GM21737 (cell line): ENCODE measurements around the gene CNTNAP5.

Experiments used
- ATAC-seq: cut with Tn5 transposase; IDR thresholded peaks from one replicate; pipeline ENCODE4 v1.9.1; 2021; ENCODE audit warnings: mild to moderate bottlenecking, moderate library complexity; ENCODE audit not compliant: unreplicated experiment

The CNTNAP5 gene

DNA sequence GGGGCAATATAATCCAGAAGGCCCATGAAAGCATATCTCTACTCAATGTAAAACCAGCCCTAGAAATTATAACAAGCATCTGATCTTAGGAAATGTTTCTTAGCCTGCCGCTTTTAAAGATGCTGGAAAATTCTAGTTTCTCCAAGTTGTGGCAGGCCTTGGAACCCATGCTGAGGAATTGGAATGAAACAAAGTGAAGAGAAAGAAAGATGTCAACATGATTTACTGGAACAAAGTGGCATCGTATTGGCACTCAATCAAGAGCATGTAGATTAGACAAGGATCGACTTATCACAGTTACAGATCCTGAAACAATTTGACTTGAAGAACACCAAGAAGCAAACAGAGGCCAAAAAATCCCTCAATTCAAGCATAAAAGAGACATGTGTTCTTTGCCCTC is 28.7 kb downstream of the CNTNAP5 start:
- no peak for ATAC-seq

DNA sequence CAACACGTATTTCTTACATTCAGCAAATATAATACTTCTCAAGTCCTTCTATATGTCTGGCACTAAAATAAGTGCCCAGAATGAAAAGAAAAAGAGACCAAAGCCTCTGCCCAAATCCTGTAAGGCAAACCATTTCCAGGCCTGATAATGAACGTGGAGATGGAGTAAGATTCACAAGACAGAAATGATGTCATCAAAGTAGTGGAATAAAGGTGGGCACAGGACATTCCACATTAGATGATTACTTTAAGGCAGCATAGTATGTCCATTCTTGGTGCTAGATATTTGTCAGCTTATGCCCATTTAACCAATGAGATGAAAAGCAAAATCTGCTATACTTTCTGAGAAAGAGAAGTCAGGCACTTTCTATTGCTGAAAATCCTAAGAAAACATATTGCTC is 38.5 kb downstream of the CNTNAP5 start:
- ATAC-seq: no peak

DNA sequence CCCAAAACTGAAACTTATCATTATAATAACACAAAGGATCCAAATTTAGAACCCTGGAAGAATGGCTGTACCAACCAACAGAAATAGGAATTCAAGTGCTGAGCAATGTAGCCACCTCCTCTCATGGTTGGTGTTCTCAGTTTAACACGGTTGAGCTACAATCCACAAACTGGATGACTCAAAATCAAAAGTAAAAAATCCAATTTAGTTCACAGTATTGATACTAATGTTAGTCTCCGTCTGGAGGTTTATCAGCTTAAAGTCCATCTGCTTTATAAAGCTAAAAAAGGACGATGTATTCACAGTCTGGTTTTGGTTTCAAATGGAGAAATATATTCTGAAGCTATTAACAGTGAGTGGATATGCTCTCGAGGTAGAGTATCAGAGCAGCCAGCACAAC is 40.5 kb downstream of the CNTNAP5 start:
- no peak for ATAC-seq

DNA sequence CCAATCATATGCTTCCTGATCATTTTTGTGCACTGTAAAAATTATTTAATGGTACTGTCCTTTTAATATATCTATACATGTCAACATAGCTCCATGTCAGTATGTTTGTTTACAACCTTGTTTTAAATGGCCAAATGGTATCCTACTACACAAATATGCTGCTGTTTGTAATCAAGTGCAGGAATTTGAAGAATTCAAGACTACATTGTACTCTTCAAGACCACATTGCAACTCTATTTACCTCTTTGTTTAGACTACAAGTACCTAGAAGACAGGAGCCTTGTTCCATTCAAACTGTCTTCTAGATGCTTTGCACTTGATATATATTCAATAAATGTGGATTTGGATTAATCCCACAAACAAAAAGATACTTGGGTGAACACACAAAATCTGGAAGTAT is 41.7 kb downstream of the CNTNAP5 start:
- no peak for ATAC-seq

DNA sequence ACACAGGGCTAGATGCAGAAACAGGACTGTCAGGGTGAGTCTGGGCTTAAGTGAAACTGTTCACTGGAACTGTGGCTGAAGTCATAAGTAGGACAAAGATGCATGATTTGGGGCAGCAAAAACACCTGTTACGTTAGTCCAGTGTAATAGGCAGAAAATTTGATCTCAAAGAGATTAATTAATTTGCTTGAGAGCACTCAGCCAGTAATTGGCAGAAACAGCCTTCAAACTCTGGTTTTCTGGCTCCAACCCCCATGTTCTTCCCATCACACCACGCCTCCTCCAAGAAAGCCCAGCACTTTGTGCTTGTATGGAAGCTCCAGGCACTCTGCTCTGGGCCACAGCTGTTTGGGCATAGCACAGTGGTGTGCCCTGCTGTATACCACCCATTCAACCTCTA is 54.0 kb downstream of the CNTNAP5 start:
- ATAC-seq: no peak

DNA sequence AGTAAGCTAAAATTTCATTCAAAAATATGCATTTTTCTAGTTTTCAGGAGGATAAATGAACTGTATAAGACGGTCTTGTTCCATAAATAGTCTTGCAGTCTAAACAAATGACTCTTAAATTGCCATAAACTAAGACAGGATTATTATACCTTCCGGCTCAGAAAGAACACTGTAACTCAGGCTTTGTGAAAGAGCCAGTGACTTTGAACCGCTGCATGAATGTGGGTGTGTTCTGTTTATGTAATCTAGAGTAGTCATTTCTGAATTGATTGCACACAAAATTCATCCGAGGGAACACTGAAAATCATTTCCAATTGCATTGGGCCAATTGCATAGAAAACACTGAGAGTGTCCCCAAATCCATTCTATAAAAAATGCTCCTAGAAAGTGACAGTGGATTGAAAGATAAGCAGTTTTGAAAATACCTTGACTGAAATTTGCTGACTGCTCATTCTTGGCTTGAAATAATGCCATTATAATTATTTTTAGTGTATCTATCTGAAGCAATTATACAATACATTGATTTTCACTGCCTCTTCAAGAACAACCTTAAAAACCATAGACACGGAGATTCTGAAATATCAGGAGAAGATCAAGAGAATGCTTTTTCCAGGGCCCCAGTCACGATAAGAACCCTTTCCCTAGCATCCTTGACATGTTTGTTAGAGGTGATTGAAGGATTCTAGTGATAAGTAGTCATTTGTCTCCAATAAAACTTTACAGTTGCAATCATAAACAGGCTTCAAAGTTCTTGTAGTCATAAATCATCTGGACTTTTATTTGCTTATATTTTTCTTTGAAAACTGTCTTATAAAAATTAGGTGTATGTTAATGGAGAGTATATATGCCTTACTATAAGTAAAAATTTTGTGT is 55.4 kb downstream of the CNTNAP5 start:
- ATAC-seq: no peak

DNA sequence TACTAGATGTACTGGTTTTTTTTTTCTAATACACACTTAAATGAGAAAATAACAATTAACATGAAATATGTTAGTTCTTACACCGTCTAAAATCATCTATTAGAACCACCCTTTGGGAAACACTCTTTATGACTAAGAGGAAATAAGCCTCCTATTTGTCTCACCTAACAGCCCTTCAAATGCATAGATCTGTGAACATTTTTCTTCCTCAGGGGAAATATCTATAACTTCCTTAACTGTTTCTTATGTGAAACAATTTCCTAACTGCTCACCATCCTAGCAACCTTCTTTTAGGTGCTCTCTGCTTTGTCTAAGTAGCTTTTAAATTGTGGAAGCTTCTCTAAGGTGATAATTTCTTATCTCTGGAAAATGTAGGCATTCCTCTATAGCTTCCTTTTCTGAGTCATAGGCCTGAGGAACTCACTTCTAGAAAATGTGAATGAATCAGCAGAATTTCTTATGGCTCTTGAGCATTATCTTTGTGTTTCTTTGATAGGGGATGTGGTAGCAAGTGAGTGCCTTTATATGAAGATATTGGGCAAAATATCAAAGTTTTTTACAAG is 56.1 kb downstream of the CNTNAP5 start:
- no peak for ATAC-seq

DNA sequence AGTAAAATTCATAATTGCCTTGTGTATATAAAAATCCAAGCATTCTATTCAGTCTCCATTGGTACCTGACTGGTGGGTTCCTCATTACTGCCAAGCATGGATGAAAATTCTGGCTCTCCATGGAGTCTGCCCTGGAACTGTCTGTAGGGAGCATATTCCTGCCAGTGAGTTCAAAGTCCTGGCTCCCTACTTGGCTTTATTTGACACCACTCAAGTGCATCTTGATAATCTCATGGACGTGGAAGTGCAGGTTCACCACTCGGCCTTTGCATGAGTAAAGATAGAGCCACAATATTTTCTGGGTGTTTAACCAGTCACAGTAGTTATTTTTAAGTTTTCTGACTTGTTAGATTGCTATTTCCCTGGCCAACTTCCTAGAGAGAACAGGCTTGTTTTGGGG is 63.5 kb downstream of the CNTNAP5 start:
- ATAC-seq: no peak

DNA sequence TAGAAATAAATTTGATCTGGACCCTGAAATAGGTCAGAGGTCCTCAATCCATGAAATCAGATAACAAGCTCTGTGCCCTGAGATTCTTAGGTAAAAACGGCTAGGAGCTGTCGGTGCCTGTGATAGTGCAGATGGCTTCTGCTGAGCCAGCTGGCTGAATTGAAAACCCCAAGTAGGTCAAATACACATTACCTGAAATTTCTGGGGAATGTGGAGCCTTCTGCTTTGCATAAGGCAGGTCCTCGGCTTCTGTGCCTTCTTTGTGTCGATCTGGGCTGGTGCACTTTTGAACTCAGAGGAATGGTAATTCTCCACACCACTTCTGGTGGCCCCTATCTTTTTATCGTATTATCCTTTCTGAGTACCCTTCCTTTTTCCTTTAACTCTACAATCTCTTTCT is 66.6 kb downstream of the CNTNAP5 start:
- ATAC-seq: no peak

DNA sequence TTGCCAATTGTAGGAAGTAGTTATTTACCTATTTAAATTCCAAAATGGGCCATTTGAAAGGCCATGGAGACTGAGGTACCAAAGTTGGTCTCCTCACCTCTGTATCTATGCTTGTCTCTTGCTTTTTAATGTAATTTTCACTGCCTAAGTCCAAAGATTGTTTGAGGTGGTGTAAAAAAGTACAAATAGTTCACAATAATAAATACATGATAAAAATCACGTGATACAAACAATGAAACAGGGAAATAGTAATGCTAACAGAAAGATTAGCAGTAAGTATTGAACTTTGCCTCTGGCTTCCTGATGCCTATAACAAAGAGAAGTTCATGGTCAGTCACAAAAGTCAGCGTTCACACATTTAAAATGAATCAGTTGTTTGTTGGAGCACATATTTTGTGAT is 67.6 kb downstream of the CNTNAP5 start:
- no peak for ATAC-seq

DNA sequence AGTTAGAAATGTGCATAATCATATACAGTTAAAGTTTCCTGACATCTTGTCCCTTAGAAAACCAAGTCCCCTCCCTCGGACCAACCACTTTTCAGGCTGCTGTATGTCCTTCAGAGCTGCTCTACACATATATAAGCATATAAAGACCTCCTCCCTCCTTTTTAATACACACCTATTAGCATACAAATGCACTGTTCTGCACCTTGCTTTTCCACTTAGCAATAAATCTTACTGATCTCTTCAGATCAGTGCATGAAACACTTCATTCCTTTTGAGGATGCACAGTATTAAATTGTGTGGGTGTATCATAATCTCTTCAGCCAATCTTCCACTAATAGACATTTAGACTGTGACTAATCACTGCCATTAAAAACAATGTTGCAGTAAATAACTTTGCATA is 79.8 kb downstream of the CNTNAP5 start:
- ATAC-seq: no peak

DNA sequence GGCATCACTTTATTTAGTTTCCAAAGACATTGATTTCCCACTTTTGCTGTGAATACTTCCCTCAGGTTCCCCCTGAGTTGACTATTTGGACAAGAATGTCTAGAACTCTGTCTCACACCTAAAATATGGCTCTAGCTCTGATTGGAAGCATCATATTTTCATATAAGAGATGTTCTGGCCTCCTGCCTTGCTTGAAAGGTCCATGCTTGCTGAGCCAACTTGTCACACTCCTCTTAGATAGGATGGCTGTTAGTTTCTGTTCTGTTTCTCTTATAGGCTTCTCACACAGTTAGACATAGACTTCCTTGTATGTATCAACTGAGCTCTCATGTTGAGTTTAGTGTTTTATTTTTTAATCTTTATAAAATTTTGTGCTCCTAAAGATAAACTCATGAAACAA is 87.1 kb downstream of the CNTNAP5 start:
- ATAC-seq: no peak

DNA sequence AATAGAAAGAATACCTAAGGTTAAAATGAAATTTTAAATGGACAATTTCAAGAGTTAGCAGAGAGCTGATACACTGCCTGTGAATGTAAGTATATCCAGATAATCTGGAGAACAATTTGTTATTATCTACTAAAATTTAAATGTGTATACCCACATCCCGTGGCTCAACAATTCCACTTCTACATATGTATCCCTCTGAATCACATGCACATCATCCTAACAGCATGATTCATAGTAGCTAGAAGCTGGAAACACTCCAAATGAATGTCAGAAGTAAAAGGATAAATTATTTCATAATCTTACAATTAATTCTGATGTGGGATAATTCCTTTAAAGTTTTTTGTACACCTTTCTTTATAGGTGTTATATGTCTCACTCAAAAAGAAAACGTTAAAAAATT is 87.9 kb downstream of the CNTNAP5 start:
- no peak for ATAC-seq

DNA sequence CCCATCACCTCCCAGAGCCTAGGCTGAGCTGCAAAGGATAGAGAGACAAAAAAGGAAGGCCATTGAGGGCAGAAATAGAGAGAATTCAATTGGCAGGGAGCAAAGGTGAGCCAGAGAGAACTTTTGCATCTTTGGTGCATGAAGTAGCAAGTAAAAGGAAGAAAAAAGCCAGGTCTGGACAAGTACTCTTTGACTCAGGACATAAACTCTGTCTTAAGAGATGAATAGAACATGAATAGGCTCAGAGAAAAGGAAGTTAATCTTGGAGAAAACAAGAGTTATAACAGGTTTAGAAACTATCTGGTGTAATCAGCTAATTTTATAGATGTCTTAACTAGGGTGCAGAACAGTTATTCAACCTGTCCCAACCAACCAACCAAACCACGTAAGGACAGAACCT is 95.2 kb downstream of the CNTNAP5 start:
- ATAC-seq: no peak

DNA sequence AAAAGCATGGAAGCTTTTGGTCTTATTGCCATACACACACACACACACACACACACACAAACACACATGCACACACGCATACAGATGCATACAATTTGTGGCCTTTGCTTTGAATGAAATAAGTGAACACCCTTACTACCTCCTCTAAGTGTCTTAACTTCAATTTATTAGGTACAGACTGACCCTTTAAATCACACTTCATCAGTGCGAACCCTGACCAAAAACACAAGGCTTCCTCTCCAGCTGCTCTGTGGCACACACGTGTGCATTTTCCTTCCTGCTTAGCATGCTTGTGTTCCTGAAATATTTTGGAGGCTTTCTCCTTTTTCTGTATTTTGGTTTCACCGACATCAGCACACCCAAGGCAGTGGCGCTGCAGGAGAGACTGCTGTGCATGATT is 96.0 kb downstream of the CNTNAP5 start:
- no peak for ATAC-seq

DNA sequence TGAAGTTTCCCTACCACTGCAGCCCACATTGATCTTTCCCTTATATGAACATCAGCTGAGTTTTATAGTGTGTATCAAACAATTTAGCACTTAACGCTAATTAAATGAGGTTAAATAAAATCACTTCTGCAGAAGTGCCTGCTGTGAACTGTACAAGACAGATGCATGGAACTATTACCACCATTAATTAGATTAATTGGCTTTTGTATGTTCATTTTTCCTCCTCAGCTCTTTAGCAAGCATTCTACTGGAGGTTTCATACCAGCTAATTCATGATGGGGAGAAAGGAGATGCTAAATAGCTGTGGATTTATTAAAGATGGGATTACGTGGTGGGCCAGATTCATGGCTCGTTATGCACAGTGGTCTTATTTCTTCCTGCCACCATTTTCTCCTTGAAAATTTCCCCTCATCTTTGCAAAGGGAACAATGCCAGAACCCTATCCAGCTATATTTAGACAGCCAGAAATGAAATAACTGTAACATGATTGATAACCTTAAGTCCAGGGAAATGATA is 96.7 kb downstream of the CNTNAP5 start:
- no peak for ATAC-seq

DNA sequence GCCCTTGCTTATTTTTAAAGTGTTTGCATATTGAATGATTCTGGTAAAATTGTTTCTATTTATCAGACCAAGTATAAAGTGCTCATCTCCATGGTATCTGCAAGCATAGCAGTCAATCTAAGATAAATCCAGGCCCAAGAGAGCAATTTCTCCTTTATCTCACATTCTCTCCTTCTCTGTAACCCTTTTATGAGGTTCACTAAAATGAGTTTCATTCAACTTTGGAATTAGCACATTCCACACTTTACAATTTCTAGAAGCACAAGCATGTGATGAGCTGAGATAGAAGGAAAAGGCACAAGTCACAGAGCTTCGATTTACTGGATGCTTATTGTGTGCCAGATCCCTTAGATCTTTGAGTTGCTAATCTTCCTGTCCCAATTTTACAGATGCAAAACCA is 97.3 kb downstream of the CNTNAP5 start:
- ATAC-seq: no peak

DNA sequence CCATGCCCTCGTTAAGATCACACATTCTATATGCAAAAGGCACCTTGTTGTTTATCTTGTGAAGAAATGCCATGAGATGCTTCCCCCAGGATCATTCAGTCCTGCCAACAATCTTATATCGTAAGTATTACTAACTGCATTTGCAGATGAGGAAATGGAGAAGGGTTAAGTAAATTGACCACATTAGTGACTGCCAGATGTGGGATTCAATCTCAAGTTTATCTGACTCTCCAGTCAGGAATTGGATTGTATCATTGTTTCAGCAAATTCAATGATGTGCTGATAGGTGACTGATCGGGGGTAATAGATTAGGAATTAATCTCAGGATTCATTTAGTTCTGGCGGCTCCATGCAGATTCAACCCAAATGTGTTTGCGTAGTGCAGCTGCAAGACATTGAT is 106.2 kb downstream of the CNTNAP5 start:
- no peak for ATAC-seq

DNA sequence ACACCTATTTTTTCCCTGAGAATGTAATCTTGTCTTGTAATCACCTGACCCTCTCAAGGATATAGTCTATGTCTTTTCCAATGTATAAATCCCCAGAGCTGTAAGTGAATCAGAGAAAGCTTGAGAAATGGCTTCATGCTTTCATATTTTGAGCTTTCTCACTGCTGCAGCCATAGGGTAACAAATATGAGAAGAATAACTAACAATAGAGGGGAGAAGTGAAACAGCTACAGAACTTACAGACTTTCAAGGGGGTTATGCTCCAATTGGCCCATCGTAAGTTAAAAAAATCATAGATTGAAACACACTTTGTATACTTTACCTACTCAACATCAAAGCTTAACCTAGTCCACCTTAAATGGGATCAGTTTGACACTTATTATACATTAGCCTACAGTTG is 111.0 kb downstream of the CNTNAP5 start:
- no peak for ATAC-seq

DNA sequence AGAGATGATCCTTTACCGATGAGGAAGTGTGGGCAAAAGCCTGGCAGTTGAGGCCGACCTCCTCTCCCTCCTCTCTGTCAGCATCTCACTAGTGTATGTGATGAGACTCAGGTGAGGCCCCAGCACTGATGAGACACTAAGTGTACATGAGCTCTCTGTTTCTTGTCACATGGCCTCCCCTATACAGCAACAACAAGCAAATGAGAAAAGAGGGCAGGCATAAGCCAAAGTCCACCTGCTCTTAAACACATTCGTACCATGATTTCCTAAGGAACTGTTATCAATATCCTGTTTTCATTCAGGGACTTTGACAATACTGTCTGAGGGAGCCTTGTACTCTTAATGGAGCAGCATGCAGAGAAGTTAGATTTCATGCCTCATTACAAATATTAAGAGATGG is 113.0 kb downstream of the CNTNAP5 start:
- no peak for ATAC-seq

DNA sequence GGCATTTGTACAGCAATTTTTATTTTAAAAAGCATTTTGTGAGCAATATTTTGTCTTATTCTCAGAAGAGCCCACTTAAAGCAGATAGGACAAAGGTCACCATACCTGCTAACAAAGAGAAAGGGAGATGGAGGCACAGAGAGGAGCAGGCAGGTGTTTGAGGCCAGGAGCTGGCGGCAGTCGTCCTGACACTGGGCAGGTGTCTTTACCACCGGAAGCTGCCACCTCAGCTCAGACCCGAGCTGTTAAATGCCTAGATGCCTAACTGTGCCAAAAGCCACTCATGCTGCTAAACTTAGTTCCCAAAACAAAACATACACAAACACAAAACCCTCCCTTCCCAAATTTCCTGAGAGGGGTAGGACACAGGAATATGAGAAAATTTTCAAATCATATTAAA is 120.9 kb downstream of the CNTNAP5 start:
- no peak for ATAC-seq

DNA sequence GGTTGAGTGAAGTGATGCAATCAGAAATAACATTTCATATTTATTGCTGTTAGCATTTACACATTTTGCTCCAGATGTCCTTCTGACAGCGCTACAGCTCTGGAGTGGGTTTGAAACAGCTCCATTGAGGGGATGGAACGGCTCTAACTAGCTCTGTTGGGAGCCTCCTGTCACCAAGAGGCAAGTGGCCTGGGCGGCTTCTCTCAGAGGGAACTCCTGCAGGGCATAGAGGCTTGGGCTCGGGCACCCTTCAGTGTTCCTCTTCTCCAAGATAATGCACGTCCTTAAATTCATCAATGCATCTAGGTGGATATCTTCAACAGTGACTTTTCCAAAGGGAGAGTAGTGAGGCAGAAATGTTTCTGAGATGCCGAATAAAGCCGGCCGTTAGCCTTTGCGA is 122.5 kb downstream of the CNTNAP5 start:
- no peak for ATAC-seq

DNA sequence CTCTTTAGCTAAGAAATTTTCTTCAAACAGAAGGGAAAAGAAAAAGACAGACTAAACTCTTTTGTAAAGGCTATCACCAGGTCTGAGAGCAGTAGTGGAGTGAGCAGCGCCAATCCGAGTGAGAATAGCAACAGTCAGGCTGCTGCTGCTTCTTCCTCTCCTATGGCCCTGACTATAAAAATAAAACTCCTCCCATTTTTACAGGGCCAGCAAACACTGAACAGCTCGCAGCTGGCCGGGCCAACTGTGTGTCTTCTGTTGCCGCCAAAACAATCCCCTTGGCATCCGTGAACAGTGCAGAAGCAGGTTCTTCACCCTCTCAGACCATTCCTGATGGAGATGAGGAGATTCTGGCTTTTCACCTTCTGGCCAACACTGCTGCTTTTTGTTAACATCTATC is 124.5 kb downstream of the CNTNAP5 start:
- ATAC-seq: no peak
